22Rv1 (cell line): Measurements from ENCODE around the gene PSG6.

Experiments used
- CTCF ChIP-seq: fragments of 450-650 bp; IDR thresholded peaks from 2 replicates; pipeline ENCODE4 v1.5.1; 2017; ENCODE audit warnings: mild to moderate bottlenecking
- ZFX ChIP-seq: fragments of 450-650 bp; IDR thresholded peaks from 2 replicates; pipeline ENCODE4 v1.6.1; 2017; ENCODE audit warnings: antibody characterized with exemption, borderline replicate concordance

GRCh38 chr19:42872608-42873007 lies 45.1 kb downstream of the PSG6 start:
- no peak for TF ChIP-seq CTCF
- no peak for TF ChIP-seq ZFX
